Effector memory CD4-positive, alpha-beta T cell (primary cell): ENCODE measurements around the gene FMOD.

Experiments
- DNase-seq, 3 donors: peaks; one replicate each; pipeline ENCODE4 v3.0.0-alpha.2; 2020
- H3K27ac ChIP-seq: 2 replicates; pipeline ENCODE4 v1.7.0; 2013; ENCODE audit warnings: mild to moderate bottlenecking, low read length, moderate library complexity; ENCODE audit not compliant: insufficient read depth, poor library complexity, severe bottlenecking
- H3K27me3 ChIP-seq: replicated peaks from 2 replicates; pipeline ENCODE4 v1.7.0; 2013; ENCODE audit warnings: mild to moderate bottlenecking, low read length; ENCODE audit not compliant: insufficient read depth, control insufficient read depth, poor library complexity, severe bottlenecking
- H3K36me3 ChIP-seq: 2 replicates; pipeline ENCODE4 v1.7.0; 2013; ENCODE audit warnings: mild to moderate bottlenecking, low read length, moderate library complexity; ENCODE audit not compliant: control insufficient read depth, insufficient read depth
- H3K4me1 ChIP-seq: 2 replicates; pipeline ENCODE4 v1.7.0; 2013; ENCODE audit warnings: low read length, mild to moderate bottlenecking; ENCODE audit not compliant: control insufficient read depth, insufficient read depth, poor library complexity, severe bottlenecking
- H3K4me3 ChIP-seq: 2 replicates; pipeline ENCODE4 v1.7.0; 2013; ENCODE audit warnings: low read length, low read depth, mild to moderate bottlenecking; ENCODE audit not compliant: insufficient read depth, poor library complexity, severe bottlenecking
- H3K9me3 ChIP-seq: 2 replicates; pipeline ENCODE4 v1.7.0; 2013; ENCODE audit warnings: mild to moderate bottlenecking, low read length, moderate library complexity; ENCODE audit not compliant: control insufficient read depth

The FMOD gene

DNA sequence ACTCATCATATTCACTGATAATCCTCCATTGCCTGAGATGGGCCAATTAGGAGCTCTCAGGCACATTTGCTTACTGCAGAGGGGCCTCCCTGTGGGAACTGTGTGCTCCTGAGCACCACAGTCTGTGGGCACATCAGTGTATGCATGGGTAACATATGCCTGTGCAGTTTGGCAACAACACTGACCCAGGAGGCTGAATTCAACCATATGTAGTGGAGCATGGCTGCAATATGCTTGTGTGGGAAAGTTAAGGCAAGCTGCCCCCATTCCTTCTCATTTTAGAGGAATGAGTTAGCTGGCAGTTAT is 11.8 kb upstream of the FMOD start:
- H3K9me3 ChIP-seq = no peaks in the 10 kb centered on the region
- H3K4me3 ChIP-seq = no peak overlapping the region
- no peak for DNase-seq
- H3K27ac ChIP-seq = no peak overlapping the region
- H3K27me3 ChIP-seq = peaks cover 6% of the 10 kb centered on the region
- H3K36me3 ChIP-seq = no peaks in the 10 kb centered on the region
- H3K4me1 ChIP-seq = no peaks in the 10 kb centered on the region

DNA sequence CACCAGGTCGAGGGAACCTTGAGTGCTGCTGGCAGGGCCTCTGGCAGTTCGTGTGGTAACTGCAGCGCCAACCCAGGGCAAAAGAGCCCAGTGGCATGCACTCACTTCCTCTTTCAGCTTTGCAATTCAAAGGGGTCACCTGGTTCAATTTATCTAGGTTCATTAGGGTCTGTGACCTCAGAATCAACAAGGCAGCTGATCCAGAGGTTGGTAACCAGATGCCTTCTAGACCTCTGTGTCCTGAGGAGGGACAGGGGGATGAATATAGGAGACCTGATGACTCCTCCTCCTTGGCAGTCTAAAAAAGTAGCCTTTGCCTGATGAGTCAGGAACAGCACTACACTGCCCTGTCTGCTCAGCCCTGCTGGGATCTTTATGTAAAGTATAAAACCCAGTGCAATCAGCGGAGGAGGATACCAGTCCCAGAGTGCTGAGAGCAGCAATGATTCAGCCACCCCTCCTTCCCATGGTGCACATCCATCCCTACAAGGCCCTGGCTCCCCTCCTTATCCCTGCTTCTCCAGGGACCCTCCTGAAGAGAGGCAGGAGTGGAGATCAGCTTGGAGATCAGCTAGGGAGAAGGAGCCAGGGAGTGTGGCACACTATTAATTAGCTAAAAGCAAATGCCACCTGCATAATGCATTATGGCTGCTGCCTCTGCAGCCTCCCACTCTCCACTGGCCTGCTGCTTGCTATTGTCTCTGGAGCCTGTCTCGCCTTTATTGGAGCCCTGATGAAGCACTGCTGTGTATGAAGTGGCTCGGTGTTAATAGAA is 11.2 kb upstream of the FMOD start:
- DNase-seq = no peak
- Histone ChIP-seq H3K27ac (no peak overlapping the region), H3K27me3 (peaks cover 6% of the 10 kb centered on the region)

DNA sequence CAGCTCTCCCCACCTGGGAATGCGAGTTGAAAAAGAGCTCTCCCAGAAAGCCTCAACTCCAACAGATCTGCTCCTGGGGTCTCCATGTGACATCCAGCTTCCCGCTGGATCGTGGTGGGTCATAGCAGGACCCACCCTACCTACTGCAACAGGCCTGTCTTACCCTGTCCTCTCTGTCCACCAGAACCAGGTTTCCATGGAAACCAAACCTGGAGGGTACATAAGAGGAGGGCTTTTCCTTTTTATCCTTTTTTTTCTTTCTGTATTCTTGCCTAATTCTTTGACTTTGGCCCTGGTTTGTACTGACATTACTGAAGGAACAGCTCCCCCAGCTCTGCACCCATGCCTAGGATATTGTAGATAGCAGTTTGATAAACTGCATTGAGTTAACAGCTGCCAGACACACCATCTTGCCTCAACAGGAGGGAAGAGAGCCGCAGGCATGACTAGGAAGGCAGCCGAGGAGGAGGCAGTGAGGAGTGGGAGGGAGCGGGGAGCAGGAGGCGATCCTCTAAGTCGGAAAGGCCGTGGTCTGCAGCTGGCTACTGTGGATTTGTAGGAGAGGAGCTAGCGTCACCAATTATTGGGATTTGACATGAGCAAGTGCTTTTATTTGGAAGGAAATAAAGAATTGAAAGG is 9.7 kb upstream of the FMOD start:
- H3K4me3 ChIP-seq = no peak overlapping the region
- no peak for DNase-seq
- no peaks in the 10 kb centered on the region for H3K9me3 ChIP-seq
- H3K4me1 ChIP-seq = no peaks in the 10 kb centered on the region
- H3K27me3 ChIP-seq = peaks cover 6% of the 10 kb centered on the region
- H3K36me3 ChIP-seq = no peaks in the 10 kb centered on the region
- H3K27ac ChIP-seq = no peak overlapping the region

More for the DNA sequence above, 11.2 kb upstream of the FMOD start:
- H3K4me1 ChIP-seq = no peaks in the 10 kb centered on the region
- no peak overlapping the region for H3K4me3 ChIP-seq
- H3K9me3 ChIP-seq = no peaks in the 10 kb centered on the region
- H3K36me3 ChIP-seq = no peaks in the 10 kb centered on the region

DNA sequence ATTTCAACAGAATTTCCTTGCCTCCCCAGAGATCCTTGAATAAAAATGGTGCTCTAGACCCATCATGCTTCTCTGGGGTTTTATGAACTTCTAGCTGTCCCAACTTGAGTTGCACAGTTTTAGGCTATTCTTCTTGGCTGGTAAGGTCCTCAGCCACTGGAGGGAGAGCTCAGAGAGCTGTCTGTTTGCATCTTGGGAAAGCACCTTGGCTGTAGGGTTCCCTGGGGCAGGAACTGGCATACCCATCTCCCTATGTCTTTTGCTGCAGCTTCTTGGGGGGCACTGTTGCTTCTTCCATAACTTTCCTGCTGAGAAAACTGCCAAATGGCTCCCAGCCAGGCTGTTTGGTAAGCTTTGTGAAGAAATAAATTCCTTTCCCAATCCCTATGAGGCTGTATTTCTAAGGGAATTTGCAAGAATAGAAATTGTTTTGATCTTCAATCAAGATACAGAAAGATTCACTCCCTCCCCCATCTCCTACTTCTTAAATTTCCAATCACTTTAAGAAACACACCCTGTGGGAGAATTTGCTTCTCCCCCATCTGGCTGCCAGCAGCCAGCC is 8.2 kb upstream of the FMOD start:
- peaks cover 6% of the 10 kb centered on the region for H3K27me3 ChIP-seq
- no peak overlapping the region for H3K4me3 ChIP-seq
- no peak for DNase-seq
- no peaks in the 10 kb centered on the region for H3K4me1 ChIP-seq
- H3K9me3 ChIP-seq = no peaks in the 10 kb centered on the region
- H3K27ac ChIP-seq = no peak overlapping the region
- no peaks in the 10 kb centered on the region for H3K36me3 ChIP-seq

DNA sequence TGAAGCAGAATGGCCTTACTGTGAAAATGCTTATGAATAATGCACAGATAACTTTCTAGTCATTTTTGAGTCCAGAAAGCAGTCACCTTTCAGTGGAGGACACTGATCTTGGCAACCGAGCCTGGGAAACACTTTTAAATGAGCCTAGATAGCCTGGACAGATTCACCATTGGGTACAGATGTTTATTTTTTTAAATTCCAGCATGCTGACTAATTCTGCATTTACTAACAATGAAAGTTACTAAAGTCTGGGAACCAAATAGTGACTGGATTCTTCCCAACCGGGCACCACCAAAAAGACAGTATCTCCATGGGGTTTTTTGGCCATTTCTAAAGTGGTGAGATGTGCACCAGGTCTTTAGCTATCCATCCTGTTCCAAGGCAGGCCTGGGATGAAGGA is 3.3 kb upstream of the FMOD start:
- H3K36me3 ChIP-seq = no peaks in the 10 kb centered on the region
- DNase-seq = no peak
- no peaks in the 10 kb centered on the region for H3K4me1 ChIP-seq
- no peaks in the 10 kb centered on the region for H3K9me3 ChIP-seq
- H3K27me3 ChIP-seq = no peaks in the 10 kb centered on the region
- H3K27ac ChIP-seq = no peak overlapping the region
- no peak overlapping the region for H3K4me3 ChIP-seq

DNA sequence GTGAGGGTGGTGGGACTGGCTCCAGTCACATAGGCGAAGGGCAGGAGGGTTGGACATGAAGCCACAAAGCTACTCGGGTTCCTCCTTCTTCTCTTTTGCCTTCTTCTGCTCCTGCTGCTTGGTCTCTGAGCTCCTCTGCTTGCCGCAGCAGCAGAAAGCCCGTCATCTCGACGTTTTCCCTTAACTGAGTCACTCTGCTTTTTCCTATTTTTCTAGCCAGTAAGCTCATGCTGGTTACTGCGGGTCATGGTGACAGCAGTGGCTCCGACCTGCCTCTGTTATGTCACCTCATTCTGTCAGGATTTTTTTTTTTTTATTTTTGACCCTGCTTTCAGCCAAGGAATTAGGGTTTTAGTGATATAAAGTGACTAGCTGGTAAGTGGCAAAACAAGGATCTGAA is 2.6 kb upstream of the FMOD start:
- Histone ChIP-seq H3K4me1 (no peaks in the 10 kb centered on the region), H3K4me3 (no peak overlapping the region), H3K36me3 (no peaks in the 10 kb centered on the region), H3K9me3 (no peaks in the 10 kb centered on the region), H3K27me3 (no peaks in the 10 kb centered on the region), H3K27ac (no peak overlapping the region)
- no peak for DNase-seq

DNA sequence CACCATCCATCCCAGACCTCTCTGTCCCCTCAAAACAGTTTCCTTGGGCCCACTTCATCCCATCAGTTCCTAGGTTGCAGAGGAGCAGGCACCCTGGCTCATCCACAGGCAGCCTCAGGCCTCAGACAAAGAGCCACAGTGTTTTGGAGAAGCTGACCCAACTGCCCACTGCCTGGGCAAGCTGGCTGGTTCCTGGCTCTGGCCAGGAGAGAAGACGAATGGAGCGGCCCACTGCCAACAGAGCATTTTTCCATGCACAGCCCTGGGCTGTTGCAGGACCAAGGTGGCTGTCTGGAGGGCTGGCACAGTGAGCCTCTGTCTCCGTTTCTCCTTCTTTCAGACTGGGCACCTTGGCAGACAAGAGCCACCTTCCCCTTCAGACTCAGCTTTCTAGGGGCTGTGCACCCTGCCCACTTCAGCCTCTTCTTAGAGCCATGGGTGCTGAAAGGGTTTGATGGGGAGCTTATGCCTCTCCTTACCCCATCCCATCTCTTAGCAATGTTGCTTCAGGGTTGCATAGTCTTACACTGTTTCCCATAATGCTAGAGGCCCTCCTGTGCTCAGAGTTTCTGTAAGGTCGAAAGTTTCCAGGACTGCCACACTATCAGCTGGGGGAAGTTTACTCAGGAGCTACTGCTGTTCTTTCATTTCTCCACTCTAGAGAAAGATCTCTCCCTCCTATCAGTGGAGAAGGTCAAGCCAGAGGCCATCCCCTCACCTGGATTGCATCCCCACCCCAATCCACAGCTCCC is 973 bp downstream of the FMOD start:
- Histone ChIP-seq H3K4me1 (no peaks in the 10 kb centered on the region), H3K27ac (no peak overlapping the region), H3K27me3 (no peaks in the 10 kb centered on the region), H3K4me3 (no peak overlapping the region), H3K36me3 (no peaks in the 10 kb centered on the region), H3K9me3 (no peaks in the 10 kb centered on the region)
- DNase-seq = no peak

DNA sequence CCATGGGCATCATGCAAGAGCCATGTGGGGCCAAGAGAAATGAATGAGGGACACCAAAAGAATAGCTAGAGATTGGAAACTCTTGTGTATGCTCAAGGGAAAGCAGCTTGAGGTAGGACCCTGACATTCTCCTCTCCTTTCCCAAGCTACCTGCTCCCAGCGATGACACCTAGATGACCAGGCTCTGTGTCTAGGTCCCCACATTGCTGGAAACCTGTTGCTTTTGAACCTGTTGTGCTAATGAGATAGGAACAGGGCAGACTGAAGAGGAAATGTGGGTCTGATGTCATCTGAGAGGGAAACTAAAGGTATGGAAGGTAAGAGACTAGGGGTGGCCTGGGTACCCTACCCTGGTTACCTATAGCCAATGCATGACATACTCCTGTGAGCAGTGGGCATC is 1.8 kb downstream of the FMOD start:
- H3K4me1 ChIP-seq = no peaks in the 10 kb centered on the region

DNA sequence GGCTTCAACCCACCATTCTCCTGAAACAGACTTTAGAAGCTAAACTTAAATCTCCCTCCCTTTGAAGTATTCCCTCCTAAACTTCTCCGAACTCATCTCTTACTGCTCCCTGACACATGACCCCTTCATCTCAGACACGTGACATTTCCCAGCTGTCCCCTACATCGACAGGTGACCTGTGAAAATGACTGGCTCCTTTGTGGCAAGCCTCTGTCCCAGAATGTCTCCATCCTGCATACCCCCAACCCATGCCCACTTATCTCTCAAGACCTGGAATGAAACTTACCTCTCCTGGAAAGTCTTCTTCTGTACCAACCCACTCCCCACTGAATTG is 4.2 kb downstream of the FMOD start:
- no peaks in the 10 kb centered on the region for H3K4me1 ChIP-seq
- no peaks in the 10 kb centered on the region for H3K9me3 ChIP-seq
- DNase-seq = no peak
- H3K36me3 ChIP-seq = no peaks in the 10 kb centered on the region
- H3K27ac ChIP-seq = no peak overlapping the region
- H3K27me3 ChIP-seq = no peaks in the 10 kb centered on the region
- H3K4me3 ChIP-seq = no peak overlapping the region

More for the DNA sequence above, 1.8 kb downstream of the FMOD start:
- Histone ChIP-seq H3K4me3 (no peak overlapping the region), H3K27me3 (no peaks in the 10 kb centered on the region), H3K9me3 (no peaks in the 10 kb centered on the region), H3K27ac (no peak overlapping the region), H3K36me3 (no peaks in the 10 kb centered on the region)
- DNase-seq = no peak
